Ammon's horn (tissue), 1 donor: Measurements from ENCODE around the gene C9orf78.

Source experiments
- DNase-seq: peaks from one replicate; pipeline ENCODE4 v3.0.0-alpha.2; 2016; ENCODE audit warnings: low spot score

Gene C9orf78

GRCh38 chr9:129835128-129835859 lies at the start of gene C9orf78, which contains the start of gene USP20:
Gene C9orf78, minus strand, starts transcription at chr9:129835275. Its CDS starts 54 bp downstream, at chr9:129835221.
Gene USP20, plus strand, starts transcription at chr9:129835458. Its CDS starts 17,098 bp downstream, at chr9:129852556.
- DNase-seq, result peak; percentile 99

- peak; percentile 93 for DNase-seq
Measured at GRCh38 chr9:129884220-129885017, 49.3 kb upstream of the C9orf78 start.

GRCh38 chr9:129881547-129882324 lies 46.7 kb upstream of the C9orf78 start:
- DNase-seq, result no peak

- DNase-seq, result no peak
Measured at GRCh38 chr9:129880654-129881546, 45.8 kb upstream of the C9orf78 start.

GRCh38 chr9:129879991-129880653 lies 45.0 kb upstream of the C9orf78 start:
- no peak for DNase-seq

GRCh38 chr9:129879103-129879699 lies 44.1 kb upstream of the C9orf78 start:
- DNase-seq, result no peak

- DNase-seq, result no peak
Measured at GRCh38 chr9:129878291-129878690, 43.2 kb upstream of the C9orf78 start.

- no peak for DNase-seq
Measured at GRCh38 chr9:129876815-129877214, 41.7 kb upstream of the C9orf78 start.

GRCh38 chr9:129875687-129876395 lies 40.8 kb upstream of the C9orf78 start:
- no peak for DNase-seq

GRCh38 chr9:129875181-129875611 lies 40.1 kb upstream of the C9orf78 start:
- DNase-seq, result no peak

GRCh38 chr9:129874261-129875101 lies 39.4 kb upstream of the C9orf78 start:
- DNase-seq, result no peak

GRCh38 chr9:129873563-129874190 lies 38.6 kb upstream of the C9orf78 start:
- no peak for DNase-seq

GRCh38 chr9:129871046-129871445 lies 36.0 kb upstream of the C9orf78 start:
- DNase-seq, result no peak

- DNase-seq, result no peak
Measured at GRCh38 chr9:129869585-129870501, 34.8 kb upstream of the C9orf78 start.

- DNase-seq, result no peak
Measured at GRCh38 chr9:129868872-129869486, 33.9 kb upstream of the C9orf78 start.

GRCh38 chr9:129868023-129868871 lies 33.2 kb upstream of the C9orf78 start:
- DNase-seq, result no peak
